Activated naive CD8-positive, alpha-beta T cell treated with anti-CD3 and anti-CD28 coated beads, Interleukin-2, amount 50 U/mL, for 24 hours (primary cell): Measurements from ENCODE around the gene GATAD2A.
"Not testable (repeated sequence)": the region's sequence is repeated elsewhere in the genome, so short reads cannot be mapped to it uniquely, and the experiment has no call there.

Source experiments
- ATAC-seq: fragments of 150-1000 bp; cut with Tn5 transposase; one replicate; pipeline ENCODE4 v1.10.0; 2021
- DNase-seq: peaks from one replicate; pipeline ENCODE4 v3.0.0; 2021
- H3K27ac Mint-ChIP-seq: one replicate; pipeline ENCODE4 v1.8.0; 2021; ENCODE audit warnings: mild to moderate bottlenecking, mixed read lengths
- H3K27me3 Mint-ChIP-seq: one replicate; pipeline ENCODE4 v1.8.0; 2021; ENCODE audit warnings: mixed read lengths
- H3K36me3 Mint-ChIP-seq: one replicate; pipeline ENCODE4 v1.8.0; 2021; ENCODE audit warnings: low read depth, mixed read lengths
- H3K4me1 Mint-ChIP-seq: one replicate; pipeline ENCODE4 v1.8.0; 2021; ENCODE audit warnings: mixed read lengths
- H3K4me3 Mint-ChIP-seq: one replicate; pipeline ENCODE4 v1.8.0; 2021; ENCODE audit warnings: mild to moderate bottlenecking, moderate library complexity, mixed read lengths
- H3K9me3 Mint-ChIP-seq: one replicate; pipeline ENCODE4 v1.8.0; 2021; ENCODE audit warnings: mixed read lengths

GATAD2A gene

GRCh38 chr19:19470579-19470978 is 65.1 kb downstream of the GATAD2A start:
- Mint-ChIP-seq H3K36me3 (peaks cover 62% of the 10 kb centered on the region), H3K4me3 (no peak overlapping the region), H3K4me1 (peaks cover 63% of the 10 kb centered on the region), H3K27ac (peak overlapping the region; percentile 10), H3K9me3 (peaks cover 25% of the 10 kb centered on the region), H3K27me3 (no peaks in the 10 kb centered on the region)
- ATAC-seq (no peak), DNase-seq (no peak)

GRCh38 chr19:19471682-19472081 is 66.2 kb downstream of the GATAD2A start:
- H3K4me3 Mint-ChIP-seq = no peak overlapping the region
- DNase-seq = no peak
- peaks cover 70% of the 10 kb centered on the region for H3K4me1 Mint-ChIP-seq
- peaks cover 18% of the 10 kb centered on the region for H3K9me3 Mint-ChIP-seq
- no peaks in the 10 kb centered on the region for H3K27me3 Mint-ChIP-seq
- H3K27ac Mint-ChIP-seq = no peak overlapping the region
- peaks cover 54% of the 10 kb centered on the region for H3K36me3 Mint-ChIP-seq
- no peak for ATAC-seq

GRCh38 chr19:19472106-19472505 is 66.6 kb downstream of the GATAD2A start:
- not testable (repeated sequence) for H3K4me3 Mint-ChIP-seq
- peaks cover 50% of the 10 kb centered on the region for H3K36me3 Mint-ChIP-seq

GRCh38 chr19:19475015-19475765 is 69.7 kb downstream of the GATAD2A start:
- Mint-ChIP-seq H3K4me1 (peaks cover 85% of the 10 kb centered on the region), H3K27me3 (no peaks in the 10 kb centered on the region), H3K4me3 (no peak overlapping the region), H3K36me3 (peaks cover 32% of the 10 kb centered on the region), H3K27ac (peak overlapping the region; percentile 78), H3K9me3 (no peaks in the 10 kb centered on the region)
- ATAC-seq (no peak), DNase-seq (no peak)

More at GRCh38 chr19:19472106-19472505, 66.6 kb downstream of the GATAD2A start:
- Mint-ChIP-seq H3K4me1 (peaks cover 72% of the 10 kb centered on the region), H3K9me3 (peaks cover 16% of the 10 kb centered on the region), H3K27ac (peak overlapping the region; percentile 59)
- H3K27me3 Mint-ChIP-seq, DNase-seq, ATAC-seq: not testable (repeated sequence)

GRCh38 chr19:19475849-19476828 is 70.7 kb downstream of the GATAD2A start:
- H3K9me3 Mint-ChIP-seq = no peaks in the 10 kb centered on the region
- H3K36me3 Mint-ChIP-seq = peaks cover 27% of the 10 kb centered on the region
- H3K27ac Mint-ChIP-seq = peak overlapping the region; percentile 32
- H3K4me3 Mint-ChIP-seq = no peak overlapping the region
- DNase-seq = no peak
- no peak for ATAC-seq
- H3K27me3 Mint-ChIP-seq = no peaks in the 10 kb centered on the region
- H3K4me1 Mint-ChIP-seq = peaks cover 87% of the 10 kb centered on the region

GRCh38 chr19:19477705-19478383 is 72.4 kb downstream of the GATAD2A start:
- Mint-ChIP-seq H3K27ac (peak overlapping the region; percentile 23), H3K4me3 (no peak overlapping the region), H3K27me3 (no peaks in the 10 kb centered on the region), H3K9me3 (no peaks in the 10 kb centered on the region), H3K4me1 (peaks cover 77% of the 10 kb centered on the region), H3K36me3 (peaks cover 21% of the 10 kb centered on the region)
- DNase-seq = no peak
- no peak for ATAC-seq

GRCh38 chr19:19480688-19481087 is 75.2 kb downstream of the GATAD2A start:
- ATAC-seq = peak; percentile 72
- DNase-seq = no peak
- peak overlapping the region; percentile 56 for H3K27ac Mint-ChIP-seq
- H3K36me3 Mint-ChIP-seq = peaks cover 16% of the 10 kb centered on the region
- H3K4me1 Mint-ChIP-seq = peaks cover 68% of the 10 kb centered on the region
- H3K9me3 Mint-ChIP-seq = no peaks in the 10 kb centered on the region
- no peak overlapping the region for H3K4me3 Mint-ChIP-seq
- no peaks in the 10 kb centered on the region for H3K27me3 Mint-ChIP-seq

- DNase-seq = no peak
- H3K9me3 Mint-ChIP-seq = no peaks in the 10 kb centered on the region
- no peaks in the 10 kb centered on the region for H3K27me3 Mint-ChIP-seq
- no peak overlapping the region for H3K4me3 Mint-ChIP-seq
- peaks cover 15% of the 10 kb centered on the region for H3K36me3 Mint-ChIP-seq
- ATAC-seq = no peak
- H3K4me1 Mint-ChIP-seq = peaks cover 62% of the 10 kb centered on the region
- H3K27ac Mint-ChIP-seq = peak overlapping the region; percentile 44
Measured at GRCh38 chr19:19482809-19483596, 77.5 kb downstream of the GATAD2A start.

- Mint-ChIP-seq H3K4me1 (peaks cover 70% of the 10 kb centered on the region), H3K9me3 (no peaks in the 10 kb centered on the region), H3K27ac (peak overlapping the region; percentile 46), H3K4me3 (no peak overlapping the region), H3K36me3 (peaks cover 11% of the 10 kb centered on the region), H3K27me3 (no peaks in the 10 kb centered on the region)
- no peak for ATAC-seq
- DNase-seq = no peak
Measured at GRCh38 chr19:19485161-19485997, 79.9 kb downstream of the GATAD2A start.

- Mint-ChIP-seq H3K4me3 (no peak overlapping the region), H3K27ac (peak overlapping the region; percentile 46), H3K27me3 (no peaks in the 10 kb centered on the region), H3K36me3 (peaks cover 14% of the 10 kb centered on the region), H3K9me3 (no peaks in the 10 kb centered on the region), H3K4me1 (peaks cover 67% of the 10 kb centered on the region)
- ATAC-seq = no peak
- DNase-seq = no peak
Measured at GRCh38 chr19:19485998-19486290, 80.5 kb downstream of the GATAD2A start.

- DNase-seq (no peak), ATAC-seq (no peak)
- Mint-ChIP-seq H3K4me3 (no peak overlapping the region), H3K27me3 (no peaks in the 10 kb centered on the region), H3K9me3 (no peaks in the 10 kb centered on the region), H3K36me3 (peaks cover 14% of the 10 kb centered on the region), H3K27ac (peak overlapping the region; percentile 35), H3K4me1 (peaks cover 64% of the 10 kb centered on the region)
Measured at GRCh38 chr19:19486343-19487076, 81.0 kb downstream of the GATAD2A start.

- peaks cover 14% of the 10 kb centered on the region for H3K36me3 Mint-ChIP-seq
- DNase-seq (no peak), ATAC-seq (no peak)
- no peak overlapping the region for H3K4me3 Mint-ChIP-seq
- peak overlapping the region; percentile 86 for H3K27ac Mint-ChIP-seq
- H3K9me3 Mint-ChIP-seq = no peaks in the 10 kb centered on the region
- H3K27me3 Mint-ChIP-seq = no peaks in the 10 kb centered on the region
- H3K4me1 Mint-ChIP-seq = peaks cover 62% of the 10 kb centered on the region
Measured at GRCh38 chr19:19487077-19487949, 81.8 kb downstream of the GATAD2A start.
